ENCODE results near the gene HVCN1.
"Not testable (repeated sequence)": the region's sequence is repeated elsewhere in the genome, so short reads cannot be mapped to it uniquely, and the experiment has no call there.

The HVCN1 gene

GRCh38 chr12:110688446-110689280 lies at the start of gene HVCN1:
Gene HVCN1 (minus strand): TSS chr12:110689115. CDS start chr12:110683245, 5,870 bp downstream.
- DNase-seq (ENCODE audit: low spot score): peak; percentile 84

DNA sequence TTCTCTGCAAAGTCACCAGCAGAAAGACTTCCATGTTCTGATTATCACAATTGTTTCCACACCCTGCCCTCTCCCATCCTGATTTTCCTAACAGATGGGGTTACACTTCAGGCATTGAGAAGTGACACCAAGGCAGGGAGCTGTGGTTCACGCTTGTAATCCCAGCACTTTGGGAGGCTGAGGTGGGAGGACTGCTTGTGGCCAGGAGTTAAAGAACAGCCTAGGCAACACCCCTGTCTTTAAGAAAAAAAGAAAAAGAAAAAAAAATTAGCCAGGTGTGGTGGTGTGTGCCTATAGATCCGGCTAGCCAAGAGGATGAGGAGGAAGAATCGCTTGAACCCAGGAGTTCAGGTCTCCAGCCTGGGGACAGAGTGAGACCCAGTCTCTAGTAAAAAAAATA lies 48.6 kb upstream of the HVCN1 start:
- no peak for DNase-seq (ENCODE audit: low spot score)

- not testable (repeated sequence) for DNase-seq (ENCODE audit: low spot score)
Measured at GRCh38 chr12:110737016-110737415, 48.1 kb upstream of the HVCN1 start.

DNA sequence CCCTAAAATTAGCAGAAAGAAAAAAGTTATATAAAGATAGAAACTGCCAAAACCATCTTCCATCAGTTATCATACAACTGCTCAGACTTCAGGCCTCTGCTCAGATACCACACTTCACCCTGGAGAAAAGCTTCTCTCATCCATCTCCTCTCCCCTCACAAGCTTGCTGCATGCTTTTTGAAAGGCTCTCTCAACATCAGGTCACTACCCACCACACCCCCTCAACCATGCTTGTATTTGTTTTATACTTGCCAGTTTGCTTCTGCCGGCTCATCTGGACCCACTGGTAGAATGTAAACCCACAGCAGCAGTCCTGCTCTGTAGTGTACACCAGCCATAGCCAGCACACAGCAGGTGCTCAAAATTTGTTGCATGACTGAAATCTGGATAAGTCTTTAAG lies 45.0 kb upstream of the HVCN1 start:
- DNase-seq (ENCODE audit: low spot score): no peak

- peak; percentile 20 for DNase-seq (ENCODE audit: low spot score)
Measured at GRCh38 chr12:110733089-110733715, 44.3 kb upstream of the HVCN1 start.

- DNase-seq (ENCODE audit: low spot score): no peak
Measured at GRCh38 chr12:110732572-110732971, 43.7 kb upstream of the HVCN1 start.

DNA sequence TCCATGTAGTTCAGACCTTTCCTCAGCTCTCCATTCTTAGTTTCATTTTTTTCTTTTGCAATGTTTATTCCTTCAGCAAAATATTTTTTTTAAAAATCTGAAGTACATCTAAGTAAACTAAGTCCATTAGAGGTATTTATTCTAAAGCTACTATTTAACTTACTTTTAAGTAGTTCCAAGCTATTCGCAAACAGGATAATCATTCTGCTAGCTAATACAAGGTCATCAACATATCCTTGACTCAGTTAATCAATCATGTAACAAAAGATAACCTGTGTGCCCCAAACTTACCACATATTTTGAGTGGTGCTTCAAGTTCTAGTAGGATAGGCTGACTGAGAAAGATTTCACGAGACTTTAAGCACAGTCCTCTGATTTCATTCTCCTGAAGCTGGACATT lies 42.6 kb upstream of the HVCN1 start:
- DNase-seq (ENCODE audit: low spot score): no peak

DNA sequence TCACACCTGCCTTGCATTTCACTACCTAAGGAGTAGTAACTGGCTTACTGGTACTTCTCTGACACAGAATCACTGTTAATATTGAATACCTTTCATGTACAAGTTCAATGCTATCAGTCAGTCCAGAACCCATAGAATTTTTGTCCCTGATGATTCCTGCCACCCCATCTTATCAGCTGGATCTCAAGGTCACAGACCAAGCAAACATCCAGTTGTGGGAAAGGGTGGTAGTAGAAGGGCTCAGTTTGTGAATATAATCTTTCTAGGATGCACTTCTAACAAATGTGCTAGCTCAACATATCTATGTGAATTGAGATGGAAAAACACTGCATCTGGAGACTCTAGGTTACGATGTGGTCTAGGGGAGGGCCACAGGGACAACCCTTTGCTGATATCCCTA lies 39.7 kb upstream of the HVCN1 start:
- DNase-seq (ENCODE audit: low spot score): no peak

GRCh38 chr12:110726708-110727369 lies 37.9 kb upstream of the HVCN1 start:
- no peak for DNase-seq (ENCODE audit: low spot score)

DNA sequence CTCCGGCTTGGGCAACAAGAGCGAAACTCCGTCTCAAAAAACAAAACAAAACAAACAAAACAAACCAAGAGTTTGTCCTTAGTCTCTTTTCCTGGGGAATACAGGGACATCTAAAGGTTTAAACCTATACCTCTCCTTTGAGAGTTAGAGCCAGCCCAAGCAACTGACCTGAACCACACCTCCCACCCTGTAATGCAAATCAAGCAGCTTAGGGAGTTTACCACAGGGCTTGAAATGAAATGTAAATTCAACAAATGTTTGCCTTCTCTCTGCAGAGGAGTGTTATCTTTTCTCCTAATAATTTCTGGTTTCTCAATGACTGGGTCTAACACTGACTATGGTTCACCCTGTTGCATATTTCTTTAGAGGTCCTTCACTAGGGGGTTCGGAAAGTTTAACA lies 37.1 kb upstream of the HVCN1 start:
- DNase-seq (ENCODE audit: low spot score): no peak

- DNase-seq (ENCODE audit: low spot score): no peak
Measured at GRCh38 chr12:110725267-110725666, 36.4 kb upstream of the HVCN1 start.

DNA sequence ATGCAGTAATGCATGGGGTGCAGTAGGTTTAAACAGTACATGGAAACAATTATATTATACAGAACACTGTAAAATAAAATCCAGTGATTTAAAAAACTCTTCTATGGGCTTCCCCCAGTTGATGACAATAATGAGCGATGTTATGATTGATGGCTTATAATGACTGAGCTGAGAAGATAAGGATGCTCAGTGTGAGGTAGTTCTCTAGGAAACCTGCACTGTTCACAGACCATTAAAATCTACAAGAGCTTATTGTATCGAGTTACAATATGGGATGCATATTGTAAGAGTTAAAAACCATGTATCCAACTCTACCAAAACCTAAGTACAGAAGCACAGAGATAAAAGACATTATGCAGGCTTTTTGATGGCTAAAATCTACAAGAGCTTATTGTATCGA lies 34.0 kb upstream of the HVCN1 start:
- not testable (repeated sequence) for DNase-seq (ENCODE audit: low spot score)

GRCh38 chr12:110721570-110721969 lies 32.7 kb upstream of the HVCN1 start:
- no peak for DNase-seq (ENCODE audit: low spot score)

- no peak for DNase-seq (ENCODE audit: low spot score)
Measured at GRCh38 chr12:110720516-110720915, 31.6 kb upstream of the HVCN1 start.

GRCh38 chr12:110718222-110718908 lies 29.4 kb upstream of the HVCN1 start:
- DNase-seq (ENCODE audit: low spot score): no peak

GRCh38 chr12:110717037-110717436 lies 28.1 kb upstream of the HVCN1 start:
- no peak for DNase-seq (ENCODE audit: low spot score)

GRCh38 chr12:110708917-110709316 lies 20.0 kb upstream of the HVCN1 start:
- no peak for DNase-seq (ENCODE audit: low spot score)

DNA sequence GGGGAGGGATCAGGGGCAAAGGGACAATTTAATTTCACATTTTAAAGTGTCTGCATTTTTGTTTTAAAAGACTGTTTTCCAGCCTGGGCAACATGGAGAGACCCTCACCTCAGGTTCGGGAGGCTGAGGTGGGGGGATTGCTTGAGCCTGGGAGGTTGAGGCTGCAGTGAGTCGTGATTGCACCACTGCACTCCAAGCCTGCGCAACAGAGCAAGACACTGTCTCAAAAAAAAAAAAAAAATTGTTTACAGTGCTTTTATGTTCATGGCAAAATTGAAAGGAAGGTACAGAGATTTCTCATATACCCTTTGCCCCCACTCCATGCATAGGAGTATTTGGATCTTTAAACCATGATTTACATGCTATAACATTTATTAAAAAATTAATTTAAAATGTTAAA lies 16.4 kb upstream of the HVCN1 start:
- DNase-seq (ENCODE audit: low spot score): no peak

GRCh38 chr12:110704750-110705149 lies 15.8 kb upstream of the HVCN1 start:
- DNase-seq (ENCODE audit: low spot score): no peak

- DNase-seq (ENCODE audit: low spot score): no peak
Measured at GRCh38 chr12:110704231-110704630, 15.3 kb upstream of the HVCN1 start.

DNA sequence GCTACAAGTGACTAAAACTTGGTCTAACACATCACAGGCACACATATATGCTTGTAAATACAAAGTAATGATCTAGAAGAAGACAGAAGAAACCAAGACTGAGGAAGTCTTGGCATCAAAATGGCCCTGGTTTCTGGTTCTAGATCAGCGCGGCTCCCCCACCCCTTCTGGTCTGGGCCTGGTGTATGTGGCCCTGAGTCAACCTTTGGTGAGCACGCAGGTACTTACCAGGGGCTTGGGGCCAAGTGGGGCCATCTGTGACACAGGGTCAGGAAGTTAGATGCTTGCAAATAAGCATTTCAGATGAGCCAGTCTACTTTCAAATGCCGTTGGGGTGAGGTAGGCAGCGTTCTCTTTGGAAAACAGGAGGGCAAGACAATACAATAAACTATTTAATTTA lies 13.2 kb upstream of the HVCN1 start:
- DNase-seq (ENCODE audit: low spot score): no peak
